Measurements from ENCODE around the gene MEGF6. TPM values are rescaled to one million over a fixed set of nuclear protein-coding genes. Genes with fewer than 3 reads are reported as not detected.

The MEGF6 gene
- total and polyA plus RNA-seq, 2 of the 8 experiments (the other 6 are each of a cell fraction or from before 2014, with no cell fraction given): 4.1 to 14.8 TPM

GRCh38 chr1:3608154-3608553 is 3.2 kb downstream of the MEGF6 start:
- H3K23me2 ChIP-seq (ENCODE audit: low read depth, low read length): peaks cover 19% of the 10 kb centered on the region; the same call in 1 of the 2 replicates
- no peak overlapping the region for H3K4ac ChIP-seq (replicated peaks; ENCODE audit: insufficient read length, low read depth, low read length)
- H2BK12ac ChIP-seq (ENCODE audit: low read depth, low read length): no peak overlapping the region
- no peak overlapping the region for H3K27ac ChIP-seq (ENCODE audit: low read depth, low read length)
- H3K79me1 ChIP-seq (ENCODE audit: low read depth, low read length): peaks cover 2% of the 10 kb centered on the region
- H2BK120ac ChIP-seq (replicated peaks; ENCODE audit: low read depth, low read length): no peak overlapping the region
- FAIRE-seq: no peak
- DNase-seq (ENCODE audit: low read depth in 1 of 2, low spot score in 2 of 2): no peak
- H2BK20ac ChIP-seq (ENCODE audit: low read length): no peak overlapping the region
- H3K23ac ChIP-seq (ENCODE audit: insufficient read length): no peak overlapping the region
- no peak overlapping the region for H3K9ac ChIP-seq (replicated peaks in 1 of 4; ENCODE audit: extremely low read depth in 1 of 4, low read depth in 3 of 4, low read length in 3 of 4)
- H3K18ac ChIP-seq (ENCODE audit: extremely low read depth, low read length): no peak overlapping the region
- no peak overlapping the region for H4K8ac ChIP-seq (ENCODE audit: extremely low read depth, insufficient read depth, low read length)
- H2BK15ac ChIP-seq (ENCODE audit: low read length): no peak overlapping the region
- WGBS, 2 experiments (ENCODE audit: extremely low coverage in 1 of 2, insufficient coverage in 1 of 2, insufficient read length in 1 of 2, insufficient replicate concordance in 2 of 2, low coverage in 1 of 2, low lambda C conversion rate in 2 of 2, missing lambda C conversion rate in 1 of 2): 90% methylated on average over 7 of the region's 7 CpGs; no CpG with 5 or more reads in 1 of the 2 experiments
- H2AFZ ChIP-seq (ENCODE audit: low read length): no peak overlapping the region
- ChIA-PET POLR2A (ENCODE audit: partially characterized antibody) (interaction anchor here (1.9 kb wide), 1 partner anchor 10 kb away, joined by 8 read pairs; no protein-coding TSS in a partner anchor), CTCF (ENCODE audit: partially characterized antibody) (interaction anchor here (1.0 to 6.4 kb wide), 8 partner anchors 9 to 155 kb away, joined by 3 to 84 read pairs (median 4); no protein-coding TSS in a partner anchor)
- no peaks in the 10 kb centered on the region; a peak in 1 of 4 replicates for H3K9me3 ChIP-seq (ENCODE audit: insufficient read depth in 2 of 2, low read depth in 1 of 2, low read length in 1 of 2)
- H4K20me1 ChIP-seq (replicated peaks in 1 of 2; ENCODE audit: control insufficient read depth in 1 of 2, insufficient read depth in 2 of 2, low read length in 2 of 2): peaks cover 0 to 10% of the 10 kb centered on the region in 2 experiments
- H4K5ac ChIP-seq (ENCODE audit: insufficient read length, low read depth, low read length): no peak overlapping the region
- H3K4me1 ChIP-seq (replicated peaks in 1 of 4; ENCODE audit: control insufficient read depth in 3 of 4, insufficient read depth in 4 of 4, low read length in 3 of 4): peaks cover 0 to 28% (median 15%) of the 10 kb centered on the region in 4 experiments; a peak in 6 of 7 replicates
- H3K36me3 ChIP-seq (ENCODE audit: control insufficient read depth in 2 of 4, insufficient read depth in 4 of 4, low read length in 3 of 4): no peaks in the 10 kb centered on the region; a peak in 1 of 8 replicates
- TF ChIP-seq TEAD4 (IDR thresholded peaks at IDR 0.05; ENCODE audit: low read depth, low read length): no peak
- H3K27me3 ChIP-seq (replicated peaks in 1 of 4; ENCODE audit: control insufficient read depth in 3 of 4, extremely low read depth in 1 of 4, insufficient read depth in 3 of 4, low read length in 3 of 4): peaks cover 3 to 15% (median 12%) of the 10 kb centered on the region in 4 experiments
- no peak overlapping the region for H3K4me2 ChIP-seq (ENCODE audit: insufficient read depth in 1 of 2, low read depth in 2 of 2, low read length in 2 of 2)
- H3K4me3 ChIP-seq (ENCODE audit: extremely low read depth in 1 of 4, insufficient read depth in 2 of 4, low read depth in 3 of 4, low read length in 4 of 4): no peak overlapping the region
- no peak overlapping the region for H3K14ac ChIP-seq (ENCODE audit: insufficient read length)
- no peak overlapping the region for H3K56ac ChIP-seq (replicated peaks; ENCODE audit: insufficient read length, low read depth, low read length)
- H2AK5ac ChIP-seq (ENCODE audit: low read depth, low read length): no peak overlapping the region
- no peak overlapping the region for H4K91ac ChIP-seq (replicated peaks; ENCODE audit: insufficient read length, low read length)
- no peak overlapping the region for H2BK5ac ChIP-seq (ENCODE audit: low read depth, low read length)
- peaks cover 0 to 14% of the 10 kb centered on the region in 2 experiments; a peak in 3 of 4 replicates for H3K79me2 ChIP-seq (ENCODE audit: control insufficient read depth in 1 of 2, insufficient read depth in 2 of 2, low read length in 2 of 2)

All from H1 (cell line).